ENCODE measurements around the gene SP3. TPM values are rescaled to one million over a fixed set of nuclear protein-coding genes. Genes with fewer than 3 reads are reported as not detected.

The SP3 gene
- total RNA-seq, 4 donors from 2014 or later: 99.6 to 151 (median 113) TPM

DNA sequence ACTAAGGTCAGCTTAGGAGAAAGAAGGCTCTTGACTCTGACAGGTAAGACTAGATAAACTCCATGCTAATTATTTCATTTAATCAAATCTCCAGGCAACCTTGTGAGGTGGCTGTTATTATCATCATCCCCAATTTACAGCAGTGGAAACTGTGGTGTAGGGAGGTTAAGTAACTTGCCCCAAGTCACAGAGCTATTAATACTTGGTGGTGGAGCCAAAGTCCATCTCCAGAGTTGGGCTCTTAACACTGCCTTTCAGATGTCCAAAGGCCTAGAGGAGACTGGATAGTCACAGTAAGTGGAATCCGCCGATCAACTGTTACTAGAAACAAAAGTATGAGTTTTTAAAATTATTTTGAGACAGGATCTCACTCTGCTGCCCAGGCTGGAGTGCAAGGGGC lies 46.6 kb upstream of the SP3 start:
- WGBS: 90% methylated on average over 2 of the region's 2 CpGs
- no peaks in the 10 kb centered on the region for H3K36me3 ChIP-seq
- H3K27me3 ChIP-seq: no peaks in the 10 kb centered on the region
- H3K4me3 ChIP-seq: peak overlapping the region; percentile 57
- no peak for DNase-seq (ENCODE audit: low spot score in 2 of 2)
- H3K4me1 ChIP-seq: peaks cover 42% of the 10 kb centered on the region
- no peaks in the 10 kb centered on the region for H3K9me3 ChIP-seq
- no peak overlapping the region for H3K27ac ChIP-seq
- no peak for TF ChIP-seq POLR2A (IDR thresholded peaks at IDR 0.05)
- TF ChIP-seq POLR2AphosphoS5 (IDR thresholded peaks at IDR 0.05): no peak
- TF ChIP-seq EP300 (IDR thresholded peaks at IDR 0.05): no peak
- TF ChIP-seq, protein P1, sequence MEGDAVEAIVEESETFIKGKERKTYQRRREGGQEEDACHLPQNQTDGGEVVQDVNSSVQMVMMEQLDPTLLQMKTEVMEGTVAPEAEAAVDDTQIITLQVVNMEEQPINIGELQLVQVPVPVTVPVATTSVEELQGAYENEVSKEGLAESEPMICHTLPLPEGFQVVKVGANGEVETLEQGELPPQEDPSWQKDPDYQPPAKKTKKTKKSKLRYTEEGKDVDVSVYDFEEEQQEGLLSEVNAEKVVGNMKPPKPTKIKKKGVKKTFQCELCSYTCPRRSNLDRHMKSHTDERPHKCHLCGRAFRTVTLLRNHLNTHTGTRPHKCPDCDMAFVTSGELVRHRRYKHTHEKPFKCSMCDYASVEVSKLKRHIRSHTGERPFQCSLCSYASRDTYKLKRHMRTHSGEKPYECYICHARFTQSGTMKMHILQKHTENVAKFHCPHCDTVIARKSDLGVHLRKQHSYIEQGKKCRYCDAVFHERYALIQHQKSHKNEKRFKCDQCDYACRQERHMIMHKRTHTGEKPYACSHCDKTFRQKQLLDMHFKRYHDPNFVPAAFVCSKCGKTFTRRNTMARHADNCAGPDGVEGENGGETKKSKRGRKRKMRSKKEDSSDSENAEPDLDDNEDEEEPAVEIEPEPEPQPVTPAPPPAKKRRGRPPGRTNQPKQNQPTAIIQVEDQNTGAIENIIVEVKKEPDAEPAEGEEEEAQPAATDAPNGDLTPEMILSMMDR (IDR thresholded peaks at IDR 0.05): no peak

DNA sequence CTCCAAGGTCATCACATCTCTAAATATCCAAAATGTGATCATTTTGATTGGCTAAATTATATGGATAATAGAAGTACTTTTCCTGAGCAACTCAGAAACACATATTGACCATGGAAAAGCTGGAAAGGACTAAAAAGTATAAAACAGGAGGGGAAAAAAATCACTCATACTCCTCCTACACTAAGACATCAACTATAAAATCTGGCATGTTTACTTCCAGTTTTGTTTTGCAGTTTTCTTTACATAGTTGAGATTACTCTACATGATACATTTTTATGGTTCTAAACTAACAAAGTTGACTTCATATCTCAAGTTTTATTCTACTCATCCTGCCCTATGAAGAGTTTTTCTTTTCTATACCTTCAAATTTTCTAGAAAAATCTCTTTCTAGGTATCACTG lies 46.0 kb upstream of the SP3 start:
- Histone ChIP-seq H3K27ac (no peak overlapping the region), H3K4me1 (peaks cover 42% of the 10 kb centered on the region), H3K36me3 (no peaks in the 10 kb centered on the region), H3K4me3 (no peak overlapping the region), H3K27me3 (no peaks in the 10 kb centered on the region), H3K9me3 (no peaks in the 10 kb centered on the region)
- no peak for DNase-seq (ENCODE audit: low spot score in 2 of 2)
- TF ChIP-seq, protein P1 (IDR thresholded peaks at IDR 0.05): no peak
- TF ChIP-seq POLR2AphosphoS5 (IDR thresholded peaks at IDR 0.05) (no peak), EP300 (IDR thresholded peaks at IDR 0.05) (no peak), POLR2A (IDR thresholded peaks at IDR 0.05) (no peak)

DNA sequence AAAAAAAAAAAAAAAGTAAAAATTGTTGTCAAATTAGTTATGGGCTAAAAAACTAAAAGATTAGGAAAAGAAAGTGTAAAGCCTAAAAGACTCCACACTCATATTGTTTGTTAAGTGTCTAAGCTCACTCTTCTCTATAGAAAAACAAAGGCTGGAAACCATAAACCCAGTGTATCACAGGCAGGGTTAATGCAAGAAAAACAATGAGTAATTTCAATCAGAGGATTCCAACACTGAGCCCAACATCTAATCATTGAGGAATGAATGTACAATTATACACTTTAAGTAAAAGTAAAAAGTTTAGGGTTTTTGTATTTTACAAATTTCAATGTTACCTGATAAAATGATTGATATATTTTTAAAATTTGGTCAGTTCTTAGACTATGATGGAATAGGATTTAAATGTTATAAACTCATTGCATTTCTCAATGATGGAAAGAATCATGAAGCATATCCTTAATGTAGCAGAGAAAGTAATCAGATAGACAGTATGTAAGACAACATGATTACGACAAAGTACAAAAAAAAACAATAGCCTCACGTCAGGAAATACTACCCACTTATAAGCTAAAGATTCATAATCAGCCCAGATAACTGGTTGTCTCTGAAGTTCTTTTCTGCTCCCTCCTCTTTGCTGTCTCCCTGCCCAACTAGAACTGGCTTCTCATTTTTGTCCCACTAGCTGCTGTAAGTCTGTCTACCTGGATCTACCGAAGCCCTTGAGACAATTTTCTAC lies 44.5 kb upstream of the SP3 start:
- TF ChIP-seq POLR2AphosphoS5 (IDR thresholded peaks at IDR 0.05) (no peak), EP300 (IDR thresholded peaks at IDR 0.05) (no peak), POLR2A (IDR thresholded peaks at IDR 0.05) (no peak)
- TF ChIP-seq, protein P1 (IDR thresholded peaks at IDR 0.05): no peak
- H3K4me3 ChIP-seq: no peak overlapping the region
- WGBS: 67% methylated on average over 3 of the region's 3 CpGs
- H3K27me3 ChIP-seq: no peaks in the 10 kb centered on the region
- no peaks in the 10 kb centered on the region for H3K36me3 ChIP-seq
- no peaks in the 10 kb centered on the region for H3K9me3 ChIP-seq
- DNase-seq (ENCODE audit: low spot score in 2 of 2): no peak
- H3K4me1 ChIP-seq: peaks cover 48% of the 10 kb centered on the region
- no peak overlapping the region for H3K27ac ChIP-seq

DNA sequence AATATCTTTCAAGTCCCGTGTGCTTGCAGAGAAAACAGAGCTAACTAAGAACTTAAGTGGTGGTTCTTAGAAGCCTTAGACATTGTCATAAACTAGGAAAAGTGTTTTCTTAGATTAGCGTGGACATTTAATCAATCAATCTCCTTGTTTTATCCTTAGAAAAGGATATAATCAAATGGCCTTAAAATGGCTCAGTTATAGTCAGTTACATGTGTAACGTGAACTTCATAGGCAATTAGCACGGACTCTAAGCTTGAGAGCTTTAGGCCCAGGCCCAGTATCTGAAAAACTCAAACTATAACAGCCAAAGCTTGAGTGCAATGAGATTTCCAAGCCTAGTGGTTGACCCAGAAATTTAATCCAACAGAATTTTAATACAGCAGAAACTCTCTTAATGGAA lies 43.5 kb upstream of the SP3 start:
- H3K4me1 ChIP-seq: peaks cover 47% of the 10 kb centered on the region

DNA sequence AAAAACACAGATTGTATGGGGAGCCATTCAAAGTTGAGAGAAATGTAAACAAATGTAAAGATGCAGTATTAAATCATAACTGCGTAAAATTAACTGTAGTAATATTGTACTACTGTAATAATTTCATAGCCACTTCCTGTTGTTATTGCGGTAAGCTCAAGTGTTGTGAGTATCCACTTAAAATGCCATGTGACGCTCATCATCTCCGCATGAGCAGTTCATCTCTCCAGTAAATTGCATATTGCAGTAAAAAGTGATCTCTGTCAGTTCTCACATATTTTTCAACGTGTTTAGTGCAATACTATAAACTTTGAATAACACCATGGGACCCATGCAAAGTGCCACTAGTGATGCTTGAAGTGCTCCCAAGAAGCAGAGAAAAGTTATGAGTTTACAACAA lies 41.8 kb upstream of the SP3 start:
- H3K9me3 ChIP-seq: no peaks in the 10 kb centered on the region
- no peaks in the 10 kb centered on the region for H3K27me3 ChIP-seq
- H3K27ac ChIP-seq: no peak overlapping the region
- no peaks in the 10 kb centered on the region for H3K36me3 ChIP-seq
- H3K4me3 ChIP-seq: no peak overlapping the region
- no peak for DNase-seq (ENCODE audit: low spot score in 2 of 2)
- TF ChIP-seq POLR2A (IDR thresholded peaks at IDR 0.05) (no peak), POLR2AphosphoS5 (IDR thresholded peaks at IDR 0.05) (no peak), EP300 (IDR thresholded peaks at IDR 0.05) (no peak)
- TF ChIP-seq, protein P1 (IDR thresholded peaks at IDR 0.05): no peak
- WGBS: 84% methylated on average over 5 of the region's 5 CpGs
- peaks cover 30% of the 10 kb centered on the region for H3K4me1 ChIP-seq

More for the DNA sequence above, 43.5 kb upstream of the SP3 start:
- 91% methylated on average over 4 of the region's 4 CpGs for whole genome bisulfite sequencing
- Histone ChIP-seq H3K27me3 (no peaks in the 10 kb centered on the region), H3K27ac (no peak overlapping the region), H3K36me3 (no peaks in the 10 kb centered on the region), H3K9me3 (no peaks in the 10 kb centered on the region), H3K4me3 (no peak overlapping the region)
- TF ChIP-seq, protein P1 (IDR thresholded peaks at IDR 0.05): no peak
- no peak for TF ChIP-seq POLR2A (IDR thresholded peaks at IDR 0.05)
- no peak for DNase-seq (ENCODE audit: low spot score in 2 of 2)
